Endothelial cell of umbilical vein (primary cell): Measurements from ENCODE around the gene TICAM2. TPM values are rescaled to one million over a fixed set of nuclear protein-coding genes. Genes with fewer than 3 reads are reported as not detected.
A peak's percentile ranks its signal among the peaks of the same experiment; 100 is the strongest.

ENCODE experiments used
- BruUV-seq: library from RNA; stranded (reverse); fragments of 400-500 nt; replicated peaks from 2 replicates; lab custom pipeline; 2021; lab: Mats Ljungman, UMichigan
- CTCF ChIA-PET: fragments of 300-600, 350-600 bp; sonication (Branson Sonifier 250); formaldehyde crosslinking; loops from one replicate; lab custom pipeline; 2021; ENCODE audit warnings: antibody characterized with exemption, inconsistent platforms; lab: Charles Lee
- POLR2A ChIA-PET: fragments of 300-600, 350-600 bp; sonication (Branson Sonifier 250); formaldehyde crosslinking; loops from one replicate; lab custom pipeline; 2021; ENCODE audit warnings: antibody characterized with exemption, inconsistent platforms; lab: Charles Lee
- DNase-seq: peaks from one replicate; pipeline ENCODE4 v3.0.0-alpha.2; 2011; ENCODE audit warnings: low read depth, low spot score
- FAIRE-seq: peaks from 2 replicates; lab custom pipeline; 2011; peaks lifted over from hg19 to GRCh38; lab: Jason Lieb, UNC
- H2AFZ ChIP-seq: 2 replicates; pipeline ENCODE4 v1.6.0; 2012; ENCODE audit warnings: low read depth, low read length, control low read depth, inconsistent platforms
- H3K27ac ChIP-seq: 2 replicates; pipeline ENCODE4 v1.5.1; 2011; ENCODE audit warnings: low read depth, mild to moderate bottlenecking, control low read depth, low read length, moderate library complexity; ENCODE audit not compliant: insufficient read depth
- H3K27me3 ChIP-seq, 2 experiments: 2 replicates each; pipeline versions ENCODE4 v1.6.0 to v1.6.1; 2011; ENCODE audit warnings: low read length in 2 of 2, mixed read lengths in 1 of 2; ENCODE audit not compliant: control insufficient read depth in 2 of 2, insufficient read depth in 2 of 2
- H3K36me3 ChIP-seq, 2 experiments: 2 replicates in 1 of 2; 3 replicates in 1 of 2; pipeline ENCODE4 v1.5.1; 2011; ENCODE audit warnings: low read length in 2 of 2, mild to moderate bottlenecking in 1 of 2, moderate library complexity in 1 of 2; ENCODE audit not compliant: control insufficient read depth in 2 of 2, insufficient read depth in 2 of 2; ENCODE audit errors: extremely low read depth in 1 of 2
- H3K4me1 ChIP-seq: 3 replicates; pipeline ENCODE4 v1.5.1; 2011; ENCODE audit warnings: mild to moderate bottlenecking, low read length; ENCODE audit not compliant: control insufficient read depth, insufficient read depth; ENCODE audit errors: extremely low read depth
- H3K4me2 ChIP-seq: 2 replicates; pipeline ENCODE4 v1.6.1; 2011; ENCODE audit warnings: low read length, control low read depth, mixed read lengths; ENCODE audit not compliant: insufficient read depth
- H3K4me3 ChIP-seq, 3 experiments: fragments of 200-600 bp in 1 of 3; sonication (generic), shearing (Covaris generic) in 1 of 3; replicated peaks in 1 of 3; 2 replicates each; pipeline ENCODE4 v1.5.1; 2011 to 2016; ENCODE audit warnings: control low read depth in 3 of 3, low read length in 3 of 3, mild to moderate bottlenecking in 2 of 3, inconsistent platforms in 1 of 3, low read depth in 1 of 3, moderate library complexity in 1 of 3; ENCODE audit not compliant: insufficient read depth in 1 of 3
- H3K79me2 ChIP-seq: 2 replicates; pipeline ENCODE4 v1.6.0; 2012; ENCODE audit warnings: low read length, inconsistent platforms; ENCODE audit not compliant: control insufficient read depth, insufficient read depth
- H3K9ac ChIP-seq: replicated peaks from 2 replicates; pipeline ENCODE3; 2011; ENCODE audit warnings: low read length, control low read depth; ENCODE audit not compliant: insufficient read depth; ENCODE audit errors: extremely low read depth
- H3K9me1 ChIP-seq: replicated peaks from 3 replicates; pipeline ENCODE4 v1.6.0; 2011; ENCODE audit warnings: mild to moderate bottlenecking, low read length; ENCODE audit not compliant: control insufficient read depth, insufficient read depth; ENCODE audit errors: extremely low read depth
- H3K9me3 ChIP-seq: replicated peaks from 2 replicates; pipeline ENCODE4 v1.5.1; 2012; ENCODE audit warnings: low read length, inconsistent platforms; ENCODE audit not compliant: control insufficient read depth, insufficient read depth
- H4K20me1 ChIP-seq: replicated peaks from 2 replicates; pipeline ENCODE3; 2011; ENCODE audit warnings: mild to moderate bottlenecking, low read length; ENCODE audit not compliant: control insufficient read depth, insufficient read depth; ENCODE audit errors: extremely low read depth
- CTCF ChIP-seq, 2 donors: IDR thresholded peaks; 1 replicate in 1 of 2; 2 replicates in 1 of 2; pipeline ENCODE4 v1.5.1; 2011; ENCODE audit warnings: low read length in 2 of 2, mild to moderate bottlenecking in 2 of 2, moderate library complexity in 2 of 2, control low read depth in 1 of 2, inconsistent platforms in 1 of 2, low read depth in 1 of 2; ENCODE audit not compliant: insufficient read depth in 1 of 2; ENCODE audit errors: extremely low read depth in 1 of 2
- EZH2 ChIP-seq: IDR thresholded peaks from 2 replicates; pipeline ENCODE4 v1.6.1; 2012; ENCODE audit warnings: borderline replicate concordance, low read depth, mild to moderate bottlenecking, moderate library complexity, low read length, inconsistent platforms; ENCODE audit not compliant: severe bottlenecking
- FOS ChIP-seq: IDR thresholded peaks from 2 replicates; pipeline ENCODE4 v1.6.1; 2011; ENCODE audit warnings: mild to moderate bottlenecking, low read length, moderate library complexity, borderline replicate concordance; ENCODE audit not compliant: insufficient read depth
- GATA2 ChIP-seq: IDR thresholded peaks from 2 replicates; pipeline ENCODE4 v1.7.0; 2011; ENCODE audit warnings: low read depth, mild to moderate bottlenecking, moderate library complexity, mixed read lengths, low read length; ENCODE audit not compliant: insufficient read length, insufficient read depth
- JUN ChIP-seq: IDR thresholded peaks from 2 replicates; pipeline ENCODE4 v1.6.1; 2011; ENCODE audit warnings: borderline replicate concordance, low read depth; ENCODE audit not compliant: insufficient read length, insufficient read depth
- MAX ChIP-seq: IDR thresholded peaks from 2 replicates; pipeline ENCODE4 v1.6.1; 2011; ENCODE audit not compliant: insufficient read depth, insufficient read length
- MYC ChIP-seq: IDR thresholded peaks from one replicate; pipeline ENCODE4 v1.6.1; 2011; ENCODE audit warnings: mild to moderate bottlenecking, low read depth, low read length
- POLR2A ChIP-seq: IDR thresholded peaks from 2 replicates; pipeline ENCODE4 v1.6.1; 2012; ENCODE audit warnings: low read depth, mild to moderate bottlenecking, control low read depth, low read length
- POLR2AphosphoS5 ChIP-seq: IDR thresholded peaks from 2 replicates; pipeline ENCODE4 v1.6.1; 2012; ENCODE audit warnings: low read depth, mild to moderate bottlenecking, control low read depth, low read length, moderate library complexity; ENCODE audit not compliant: insufficient read depth
- dilution Hi-C: fragments of 300-500 bp; cut with MboI; formaldehyde crosslinking; loops from one replicate; pipeline ENCODE4 v1.15.0; 2019; ENCODE audit warnings: low sequenced_read_pairs; ENCODE audit not compliant: extremely low pct_ligation_motif_present
- intact Hi-C: fragments of 100-400 bp; cut with micrococcal nuclease; formaldehyde crosslinking; loops from one replicate; pipeline ENCODE4 v1.10.0; 2022
- polyA plus RNA-seq, 4 experiments: library from polyadenylated mRNA; depleted of rRNA in 3 of 4; stranded (reverse) in 3 of 4; unstranded in 1 of 4; fragments of >200 nt; gene quantifications; 2 replicates each; pipeline versions ENCODE4 v1.2.1 to v1.2.3, GENCODE V29; 2011 to 2012; ENCODE audit warnings: missing spikeins in 1 of 4
- total RNA-seq: library from RNA; stranded (reverse); gene quantifications from 2 replicates; pipeline ENCODE4 v1.2.3, GENCODE V29; 2021

TICAM2 gene
- total and polyA plus RNA-seq, 2 donors (not counting 3 experiments of a cell fraction or from before 2014, with no cell fraction given): 0.18 to 3.5 TPM

GRCh38 chr5:115624994-115625393 lies 22.7 kb upstream of the TICAM2 start:
- no peak for DNase-seq
- POLR2A ChIA-PET: interaction anchor here (0.6 kb wide), 1 partner anchor 13 kb away, joined by 3 read pairs; no protein-coding TSS in a partner anchor
- TF ChIP-seq GATA2 (no peak), MAX (no peak), POLR2AphosphoS5 (no peak), JUN (no peak), EZH2 (no peak), MYC (no peak), FOS (no peak), POLR2A (no peak), CTCF (IDR thresholded peaks at IDR 0.05; ENCODE audit: extremely low read depth in 1 of 2, insufficient read depth in 1 of 2, low read depth in 1 of 2, low read length in 2 of 2) (no peak)
- H3K27ac ChIP-seq: peak overlapping the region; percentile 83
- intact Hi-C loops (loop anchor here (2.0 to 5.0 kb wide), 2 partner anchors 22 to 352 kb away; partner anchors contain the start of gene TICAM2), dilution Hi-C loops (no loop called here)
- peak overlapping the region; percentile 98 for H3K4me2 ChIP-seq
- H3K79me2 ChIP-seq: peaks cover 54% of the 10 kb centered on the region
- CTCF ChIA-PET: interaction anchor here (0.9 to 3.7 kb wide), 5 partner anchors 10 to 316 kb away, joined by 3 to 18 read pairs (median 4); no protein-coding TSS in a partner anchor
- no peaks in the 10 kb centered on the region for H3K27me3 ChIP-seq
- no peak overlapping the region for H2AFZ ChIP-seq
- peak overlapping the region; percentile 86 to 98 (median 90) for H3K4me3 ChIP-seq
- H3K9me1 ChIP-seq: peaks cover 2% of the 10 kb centered on the region
- FAIRE-seq: no peak
- H3K36me3 ChIP-seq: no peaks in the 10 kb centered on the region
- BruUV-seq: no TSS peak
- peak overlapping the region; percentile 93 for H3K9ac ChIP-seq
- H3K9me3 ChIP-seq: no peaks in the 10 kb centered on the region
- H4K20me1 ChIP-seq: no peaks in the 10 kb centered on the region
- H3K4me1 ChIP-seq: peaks cover 30% of the 10 kb centered on the region
